ENCODE measurements around the gene OR13G1. TPM values are rescaled to one million over a fixed set of nuclear protein-coding genes. Genes with fewer than 3 reads are reported as not detected.

OR13G1 gene
- total and polyA plus RNA-seq, 2 donors (not counting 1 experiment from before 2014, with no cell fraction given) = not detected

- Histone ChIP-seq H3K79me2 (ENCODE audit: control insufficient read depth, insufficient read depth, low read length) (no peaks in the 10 kb centered on the region), H3K9me3 (ENCODE audit: control insufficient read depth, insufficient read depth, low read depth, low read length) (no peaks in the 10 kb centered on the region), H3K4me1 (ENCODE audit: control insufficient read depth, extremely low read depth, insufficient read depth, low read length) (no peaks in the 10 kb centered on the region), H3K36me3 (ENCODE audit: control insufficient read depth, insufficient read depth, low read length) (no peaks in the 10 kb centered on the region), H3K9ac (ENCODE audit: insufficient read depth, low read length) (no peak overlapping the region), H3K4me2 (ENCODE audit: extremely low read depth, insufficient read depth, low read length) (no peak overlapping the region), H4K20me1 (ENCODE audit: control insufficient read depth, extremely low read depth, insufficient read depth, low read length) (no peaks in the 10 kb centered on the region), H2AFZ (ENCODE audit: low read length) (no peak overlapping the region), H3K27me3 (ENCODE audit: control insufficient read depth, insufficient read depth, low read length) (no peaks in the 10 kb centered on the region), H3K4me3 (replicated peaks in 1 of 4; ENCODE audit: control extremely low read depth in 1 of 4, insufficient read depth in 1 of 4, low read depth in 3 of 4, low read length in 4 of 4) (no peak overlapping the region), H3K27ac (ENCODE audit: insufficient read depth, low read length) (no peak overlapping the region)
- TF ChIP-seq EZH2 (IDR thresholded peaks at IDR 0.05; ENCODE audit: low read length, missing control alignments) = no peak
- peak; percentile 40 to 60 for TF ChIP-seq CTCF (conservative IDR thresholded peaks at IDR 0.05 in 1 of 2, IDR thresholded peaks at IDR 0.05 in 1 of 2; ENCODE audit: low read depth in 1 of 2, low read length in 2 of 2)
- peak; percentile 2 to 4 for DNase-seq (ENCODE audit: low read depth in 2 of 2)
These were observed 1.9 kb upstream of the OR13G1 start for GRCh38 chr1:247681288-247681897.

GRCh38 chr1:247680171-247680570 lies 632 bp upstream of the OR13G1 start:
- Histone ChIP-seq H3K27ac (ENCODE audit: insufficient read depth, low read length) (no peak overlapping the region), H3K36me3 (ENCODE audit: control insufficient read depth, insufficient read depth, low read length) (no peaks in the 10 kb centered on the region), H3K4me3 (replicated peaks in 1 of 4; ENCODE audit: control extremely low read depth in 1 of 4, insufficient read depth in 1 of 4, low read depth in 3 of 4, low read length in 4 of 4) (no peak overlapping the region), H3K27me3 (ENCODE audit: control insufficient read depth, insufficient read depth, low read length) (no peaks in the 10 kb centered on the region), H2AFZ (ENCODE audit: low read length) (no peak overlapping the region), H3K4me1 (ENCODE audit: control insufficient read depth, extremely low read depth, insufficient read depth, low read length) (no peaks in the 10 kb centered on the region), H3K4me2 (ENCODE audit: extremely low read depth, insufficient read depth, low read length) (no peak overlapping the region), H3K9ac (ENCODE audit: insufficient read depth, low read length) (no peak overlapping the region), H4K20me1 (ENCODE audit: control insufficient read depth, extremely low read depth, insufficient read depth, low read length) (no peaks in the 10 kb centered on the region), H3K79me2 (ENCODE audit: control insufficient read depth, insufficient read depth, low read length) (no peaks in the 10 kb centered on the region), H3K9me3 (ENCODE audit: control insufficient read depth, insufficient read depth, low read depth, low read length) (no peaks in the 10 kb centered on the region)
- no peak for DNase-seq (ENCODE audit: low read depth in 2 of 2)
- TF ChIP-seq CTCF (conservative IDR thresholded peaks at IDR 0.05 in 1 of 2, IDR thresholded peaks at IDR 0.05 in 1 of 2; ENCODE audit: low read depth in 1 of 2, low read length in 2 of 2) (no peak), EZH2 (IDR thresholded peaks at IDR 0.05; ENCODE audit: low read length, missing control alignments) (no peak)

- Histone ChIP-seq H3K79me2 (ENCODE audit: control insufficient read depth, insufficient read depth, low read length) (no peaks in the 10 kb centered on the region), H3K9me3 (ENCODE audit: control insufficient read depth, insufficient read depth, low read depth, low read length) (no peaks in the 10 kb centered on the region), H4K20me1 (ENCODE audit: control insufficient read depth, extremely low read depth, insufficient read depth, low read length) (no peaks in the 10 kb centered on the region), H3K9ac (ENCODE audit: insufficient read depth, low read length) (no peak overlapping the region), H3K4me2 (ENCODE audit: extremely low read depth, insufficient read depth, low read length) (no peak overlapping the region), H3K27ac (ENCODE audit: insufficient read depth, low read length) (no peak overlapping the region), H3K4me3 (replicated peaks in 1 of 4; ENCODE audit: control extremely low read depth in 1 of 4, insufficient read depth in 1 of 4, low read depth in 3 of 4, low read length in 4 of 4) (no peak overlapping the region), H3K27me3 (ENCODE audit: control insufficient read depth, insufficient read depth, low read length) (no peaks in the 10 kb centered on the region), H3K4me1 (ENCODE audit: control insufficient read depth, extremely low read depth, insufficient read depth, low read length) (no peaks in the 10 kb centered on the region), H2AFZ (ENCODE audit: low read length) (no peak overlapping the region), H3K36me3 (ENCODE audit: control insufficient read depth, insufficient read depth, low read length) (no peaks in the 10 kb centered on the region)
- TF ChIP-seq EZH2 (IDR thresholded peaks at IDR 0.05; ENCODE audit: low read length, missing control alignments) (no peak), CTCF (conservative IDR thresholded peaks at IDR 0.05 in 1 of 2, IDR thresholded peaks at IDR 0.05 in 1 of 2; ENCODE audit: low read depth in 1 of 2, low read length in 2 of 2) (no peak)
- DNase-seq (ENCODE audit: low read depth in 2 of 2) = no peak
These were observed 10.3 kb downstream of the OR13G1 start for GRCh38 chr1:247669225-247669624.
